Activated naive CD4-positive, alpha-beta T cell treated with anti-CD3 and anti-CD28 coated beads, Interleukin-2, amount 50 U/mL, for 24 hours (primary cell): ENCODE results near the gene ALG13.
A peak's percentile ranks its signal among the peaks of the same experiment; 100 is the strongest.
"Not testable (repeated sequence)": the region's sequence is repeated elsewhere in the genome, so short reads cannot be mapped to it uniquely, and the experiment has no call there.

Experiments used
- H3K27ac Mint-ChIP-seq: one replicate; pipeline ENCODE4 v1.8.0; 2021; ENCODE audit warnings: mild to moderate bottlenecking, mixed read lengths
- H3K27me3 Mint-ChIP-seq: one replicate; pipeline ENCODE4 v1.8.0; 2021; ENCODE audit warnings: mixed read lengths
- H3K36me3 Mint-ChIP-seq: one replicate; pipeline ENCODE4 v1.8.0; 2021; ENCODE audit warnings: mixed read lengths
- H3K4me1 Mint-ChIP-seq: one replicate; pipeline ENCODE4 v1.8.0; 2021; ENCODE audit warnings: mixed read lengths
- H3K4me3 Mint-ChIP-seq: one replicate; pipeline ENCODE4 v1.8.0; 2021; ENCODE audit warnings: mild to moderate bottlenecking, mixed read lengths
- H3K9me3 Mint-ChIP-seq: one replicate; pipeline ENCODE4 v1.8.0; 2021; ENCODE audit warnings: mixed read lengths

Gene ALG13

DNA sequence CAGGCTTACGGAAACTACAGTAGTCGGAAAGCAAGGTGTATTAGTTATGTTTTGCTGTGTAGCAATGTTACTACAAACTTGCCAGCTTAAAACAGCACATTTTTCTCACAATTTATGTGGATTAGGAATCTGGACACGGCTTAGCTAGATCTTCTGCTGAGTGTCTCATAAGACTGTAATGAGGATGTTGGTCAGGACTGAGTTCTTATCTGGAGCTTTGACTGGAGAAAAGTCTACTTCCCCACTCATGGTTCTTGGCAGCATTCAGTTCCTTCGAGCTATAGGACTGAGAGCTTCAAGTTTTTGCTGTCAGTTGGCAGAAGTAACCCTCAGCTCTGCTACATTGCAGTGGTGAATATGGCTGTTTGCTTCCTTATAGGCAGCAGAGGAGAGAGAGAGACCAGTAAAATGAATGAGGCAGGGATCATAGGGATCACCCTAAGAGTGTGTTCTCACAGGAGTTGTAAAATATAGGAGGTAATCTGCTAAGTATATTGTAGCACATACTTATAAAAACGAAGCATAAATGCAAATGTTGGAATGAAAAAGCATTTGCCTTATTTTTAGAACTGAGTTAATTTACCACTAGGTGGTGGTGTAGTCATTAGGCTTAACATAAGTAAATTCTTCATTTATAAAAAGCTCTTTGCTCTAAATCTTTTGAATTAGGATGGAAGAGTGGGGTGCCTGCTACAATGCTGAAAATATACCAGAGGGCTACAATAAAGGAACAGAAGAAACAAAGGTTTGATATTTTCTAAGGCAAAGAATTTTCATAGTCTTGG is 38.6 kb downstream of the ALG13 start:
- peaks cover 5% of the 10 kb centered on the region for H3K4me1 Mint-ChIP-seq
- H3K4me3 Mint-ChIP-seq, result no peak overlapping the region
- H3K9me3 Mint-ChIP-seq, result no peaks in the 10 kb centered on the region
- H3K36me3 Mint-ChIP-seq, result peaks cover 12% of the 10 kb centered on the region
- H3K27ac Mint-ChIP-seq, result no peak overlapping the region
- H3K27me3 Mint-ChIP-seq, result no peaks in the 10 kb centered on the region

DNA sequence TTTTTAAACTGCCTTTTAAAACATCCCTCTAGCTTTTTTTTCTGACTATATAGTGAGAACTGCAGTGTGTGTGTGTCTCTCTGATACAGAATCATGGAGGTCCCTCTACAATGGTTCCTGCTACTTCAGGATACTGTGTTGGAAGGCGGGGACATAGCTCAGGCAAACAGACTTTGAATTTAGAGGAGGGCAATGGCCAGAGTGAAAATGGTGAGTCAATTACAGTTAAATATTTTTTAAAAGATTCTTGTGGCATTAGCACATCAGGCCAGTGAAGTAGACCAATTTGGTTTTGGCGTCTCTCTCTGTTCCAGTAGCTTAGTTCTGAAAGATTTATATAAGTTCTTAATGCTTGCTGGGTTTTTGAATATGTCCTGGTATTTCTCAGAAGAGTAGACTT is 47.1 kb downstream of the ALG13 start:
- Mint-ChIP-seq H3K36me3 (peaks cover 12% of the 10 kb centered on the region), H3K4me1 (no peaks in the 10 kb centered on the region), H3K27ac (no peak overlapping the region), H3K27me3 (no peaks in the 10 kb centered on the region), H3K9me3 (no peaks in the 10 kb centered on the region), H3K4me3 (no peak overlapping the region)

DNA sequence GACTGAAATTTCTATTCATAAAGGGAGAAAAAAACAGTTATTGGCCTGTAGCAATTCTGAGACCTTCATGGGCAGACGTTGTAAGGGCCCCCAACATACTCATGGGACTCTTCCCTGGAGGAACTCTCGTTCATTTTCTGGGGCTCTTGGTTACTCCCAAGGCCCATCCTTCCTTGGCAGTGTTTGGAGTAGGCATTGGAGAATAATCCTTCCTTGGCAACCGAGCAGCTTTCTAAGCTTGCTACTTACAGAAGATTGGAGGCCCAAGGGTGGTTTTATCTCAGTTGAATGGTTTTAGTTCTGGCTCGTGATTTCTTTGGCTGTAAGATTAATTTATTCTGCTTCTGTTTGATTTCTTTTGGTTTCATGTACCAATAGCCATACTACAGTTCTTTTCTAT is 50.4 kb downstream of the ALG13 start:
- Mint-ChIP-seq H3K4me1 (no peaks in the 10 kb centered on the region), H3K27ac (no peak overlapping the region), H3K27me3 (no peaks in the 10 kb centered on the region), H3K36me3 (peaks cover 13% of the 10 kb centered on the region), H3K4me3 (no peak overlapping the region), H3K9me3 (no peaks in the 10 kb centered on the region)

DNA sequence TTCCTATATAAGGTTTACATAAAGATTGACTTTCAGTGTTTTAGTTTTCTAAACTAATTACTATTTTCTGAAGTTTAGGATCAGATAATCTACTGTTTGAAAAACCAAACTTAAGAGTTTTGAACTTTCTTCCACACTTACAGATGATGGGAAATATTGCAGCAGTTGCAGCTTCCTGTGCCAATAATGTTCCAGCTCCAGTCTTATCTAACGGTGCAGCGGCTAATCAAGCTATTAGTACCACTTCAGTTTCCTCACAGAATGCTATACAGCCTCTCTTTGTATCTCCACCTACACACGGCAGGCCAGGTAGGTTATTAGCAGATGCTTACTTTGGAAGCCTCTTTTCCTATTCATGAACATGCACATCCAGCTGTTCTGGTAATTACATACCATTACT is 55.6 kb downstream of the ALG13 start:
- no peaks in the 10 kb centered on the region for H3K27me3 Mint-ChIP-seq
- H3K36me3 Mint-ChIP-seq, result peaks cover 21% of the 10 kb centered on the region
- no peaks in the 10 kb centered on the region for H3K9me3 Mint-ChIP-seq
- H3K4me1 Mint-ChIP-seq, result no peaks in the 10 kb centered on the region
- no peak overlapping the region for H3K27ac Mint-ChIP-seq
- H3K4me3 Mint-ChIP-seq, result no peak overlapping the region

DNA sequence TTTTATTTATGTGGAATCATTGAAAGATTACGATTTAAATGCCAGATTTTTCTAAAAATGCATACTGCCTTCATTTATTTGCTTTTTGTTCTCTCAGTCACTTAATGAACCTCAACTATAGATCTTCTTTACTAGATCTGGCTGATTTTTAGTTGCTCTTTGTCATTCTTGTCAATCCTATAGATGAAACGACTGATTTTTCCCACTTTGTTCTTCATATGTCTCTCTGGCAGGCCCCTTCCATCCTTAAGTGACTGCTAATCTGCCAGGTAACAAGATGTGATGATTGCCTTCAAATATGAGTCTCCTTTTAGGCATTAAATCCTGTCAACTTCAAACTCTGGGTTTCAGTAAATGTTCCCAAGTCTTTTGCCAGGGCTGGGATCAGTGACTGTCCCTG is 61.0 kb downstream of the ALG13 start:
- Mint-ChIP-seq H3K9me3 (no peaks in the 10 kb centered on the region), H3K4me3 (no peak overlapping the region), H3K27me3 (no peaks in the 10 kb centered on the region), H3K36me3 (peaks cover 20% of the 10 kb centered on the region), H3K4me1 (peaks cover 5% of the 10 kb centered on the region), H3K27ac (no peak overlapping the region)

DNA sequence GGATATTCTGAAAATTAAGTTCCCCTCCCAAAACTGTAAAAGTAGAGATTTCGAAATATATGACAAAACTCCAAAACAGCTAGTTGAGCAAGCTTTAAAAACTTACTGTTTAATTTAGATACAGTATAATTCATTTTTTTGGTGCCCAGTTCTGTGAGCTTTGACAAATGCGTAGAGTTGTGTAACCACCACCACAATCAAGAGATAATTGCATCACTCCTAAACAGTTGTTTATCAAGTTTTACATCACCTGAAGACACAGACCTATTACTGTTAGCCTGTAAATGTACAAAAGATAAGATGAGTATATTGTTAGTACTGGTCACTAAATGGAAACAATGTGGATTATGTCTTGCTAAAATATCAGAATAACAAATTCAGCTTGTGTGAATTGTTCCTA is 62.3 kb downstream of the ALG13 start:
- no peaks in the 10 kb centered on the region for H3K27me3 Mint-ChIP-seq
- H3K9me3 Mint-ChIP-seq, result no peaks in the 10 kb centered on the region
- H3K4me1 Mint-ChIP-seq, result peaks cover 5% of the 10 kb centered on the region
- H3K4me3 Mint-ChIP-seq, result no peak overlapping the region
- H3K36me3 Mint-ChIP-seq, result peaks cover 20% of the 10 kb centered on the region
- H3K27ac Mint-ChIP-seq, result no peak overlapping the region

DNA sequence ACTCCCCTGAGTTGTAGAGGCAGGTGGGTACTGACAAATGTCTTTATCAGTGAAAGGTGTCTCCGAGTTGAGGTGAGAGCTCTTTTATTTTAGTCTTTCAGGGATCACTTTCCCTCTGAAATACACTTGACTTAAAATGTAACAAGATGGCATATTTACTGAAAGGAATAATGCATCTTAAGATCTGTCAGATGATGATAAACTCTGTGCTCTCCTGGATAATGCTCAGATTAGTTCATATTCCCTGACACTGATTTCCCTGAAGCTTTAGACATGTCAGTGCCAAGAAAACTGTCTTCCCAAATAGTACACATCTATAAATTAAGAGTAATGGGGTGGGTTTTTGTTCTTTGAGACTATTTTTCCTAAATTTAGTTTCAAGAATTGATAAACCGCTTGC is 75.5 kb downstream of the ALG13 start:
- no peak overlapping the region for H3K4me3 Mint-ChIP-seq

DNA sequence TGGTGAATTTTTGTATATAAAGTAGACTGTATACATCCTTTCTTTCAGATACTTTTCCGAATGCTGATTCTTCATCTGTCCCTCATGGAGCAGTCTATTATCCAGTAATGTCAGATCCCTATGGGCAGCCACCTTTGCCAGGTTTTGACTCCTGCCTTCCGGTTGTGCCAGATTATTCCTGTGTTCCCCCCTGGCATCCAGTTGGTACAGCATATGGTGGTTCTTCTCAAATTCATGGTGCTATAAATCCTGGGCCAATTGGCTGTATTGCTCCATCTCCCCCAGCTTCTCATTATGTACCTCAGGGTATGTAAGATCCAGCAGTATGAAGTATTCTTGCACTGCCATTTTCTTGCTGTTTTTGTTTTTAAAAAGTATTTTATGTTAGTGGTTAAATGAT is 78.7 kb downstream of the ALG13 start:
- no peak overlapping the region for H3K27ac Mint-ChIP-seq
- H3K27me3 Mint-ChIP-seq, result no peaks in the 10 kb centered on the region
- H3K4me3 Mint-ChIP-seq, result no peak overlapping the region
- H3K36me3 Mint-ChIP-seq, result peaks cover 20% of the 10 kb centered on the region
- H3K4me1 Mint-ChIP-seq, result no peaks in the 10 kb centered on the region
- no peaks in the 10 kb centered on the region for H3K9me3 Mint-ChIP-seq

More for the DNA sequence above, 75.5 kb downstream of the ALG13 start:
- Mint-ChIP-seq H3K4me1 (no peaks in the 10 kb centered on the region), H3K9me3 (no peaks in the 10 kb centered on the region), H3K27ac (no peak overlapping the region), H3K27me3 (no peaks in the 10 kb centered on the region), H3K36me3 (peaks cover 32% of the 10 kb centered on the region)

DNA sequence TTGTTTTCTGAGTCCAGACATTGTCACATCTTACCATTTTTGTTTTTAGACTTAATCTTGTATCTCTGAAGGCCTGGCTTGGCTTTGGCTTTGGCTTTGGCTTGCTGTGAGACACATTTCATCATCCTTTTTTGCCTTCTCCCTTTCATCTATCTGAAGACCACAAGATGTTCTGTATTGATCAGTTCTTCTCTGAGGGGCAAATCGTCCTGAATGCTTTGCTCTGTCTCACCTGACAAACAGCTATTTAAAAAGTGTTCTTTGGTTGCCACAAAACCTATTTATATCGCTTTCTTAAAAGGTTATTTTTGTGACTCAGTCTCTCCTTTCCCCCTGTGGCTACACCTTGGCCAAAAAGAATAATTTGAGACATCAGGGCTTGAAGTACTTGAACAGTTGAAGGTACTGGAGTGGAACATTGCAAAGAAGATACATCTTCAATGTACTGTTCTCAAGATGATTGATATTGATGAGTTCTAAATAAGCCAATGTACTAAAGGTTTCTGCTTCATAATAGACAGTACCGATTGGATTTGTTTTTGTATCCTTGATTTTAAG is 80.7 kb downstream of the ALG13 start:
- H3K4me3 Mint-ChIP-seq, result no peak overlapping the region
- no peaks in the 10 kb centered on the region for H3K9me3 Mint-ChIP-seq
- peak overlapping the region; percentile 30 for H3K27ac Mint-ChIP-seq
- H3K27me3 Mint-ChIP-seq, result no peaks in the 10 kb centered on the region
- peaks cover 19% of the 10 kb centered on the region for H3K36me3 Mint-ChIP-seq
- no peaks in the 10 kb centered on the region for H3K4me1 Mint-ChIP-seq

DNA sequence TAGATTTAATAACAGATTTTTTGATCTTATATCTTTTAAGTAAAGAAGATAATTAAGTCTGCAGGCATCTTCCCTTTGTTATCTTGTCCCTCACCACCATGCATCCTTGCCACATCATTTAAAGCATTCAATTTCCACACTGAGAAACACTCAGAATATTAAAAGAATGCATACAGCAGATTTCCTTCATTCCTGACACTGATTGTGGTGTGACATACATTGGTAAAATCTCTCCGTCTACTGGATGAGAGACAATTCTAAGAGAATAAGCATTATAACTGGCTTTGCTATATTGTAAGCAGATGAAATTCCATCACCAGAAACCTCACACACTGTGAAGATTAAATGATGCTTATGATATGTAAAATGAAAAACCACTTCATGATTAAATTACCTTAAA is 97.6 kb downstream of the ALG13 start:
- Mint-ChIP-seq H3K36me3 (peaks cover 4% of the 10 kb centered on the region), H3K4me3 (no peak overlapping the region), H3K27me3 (no peaks in the 10 kb centered on the region), H3K4me1 (no peaks in the 10 kb centered on the region), H3K27ac (no peak overlapping the region), H3K9me3 (no peaks in the 10 kb centered on the region)

DNA sequence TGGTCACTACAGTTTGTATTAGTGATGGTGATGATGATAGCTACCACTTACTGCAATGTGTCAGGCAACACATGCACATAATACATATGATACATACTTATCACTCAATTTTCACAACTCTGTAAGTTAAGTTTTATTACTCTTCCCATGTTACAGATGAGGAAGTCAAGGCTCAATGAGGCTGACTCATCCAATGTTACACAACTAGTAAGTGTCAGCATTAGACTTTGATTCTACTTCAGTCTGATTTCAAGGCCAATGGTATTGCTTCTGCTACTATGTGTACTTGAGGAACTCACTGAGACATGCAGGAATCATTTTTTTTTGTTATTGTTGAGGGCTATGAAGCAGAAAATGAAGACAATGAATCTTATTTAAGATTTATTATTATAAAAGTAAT is 98.6 kb downstream of the ALG13 start:
- H3K36me3 Mint-ChIP-seq, result peaks cover 4% of the 10 kb centered on the region
- H3K4me1 Mint-ChIP-seq, result no peaks in the 10 kb centered on the region
- no peaks in the 10 kb centered on the region for H3K9me3 Mint-ChIP-seq
- no peaks in the 10 kb centered on the region for H3K27me3 Mint-ChIP-seq
- H3K4me3 Mint-ChIP-seq, result no peak overlapping the region
- no peak overlapping the region for H3K27ac Mint-ChIP-seq

DNA sequence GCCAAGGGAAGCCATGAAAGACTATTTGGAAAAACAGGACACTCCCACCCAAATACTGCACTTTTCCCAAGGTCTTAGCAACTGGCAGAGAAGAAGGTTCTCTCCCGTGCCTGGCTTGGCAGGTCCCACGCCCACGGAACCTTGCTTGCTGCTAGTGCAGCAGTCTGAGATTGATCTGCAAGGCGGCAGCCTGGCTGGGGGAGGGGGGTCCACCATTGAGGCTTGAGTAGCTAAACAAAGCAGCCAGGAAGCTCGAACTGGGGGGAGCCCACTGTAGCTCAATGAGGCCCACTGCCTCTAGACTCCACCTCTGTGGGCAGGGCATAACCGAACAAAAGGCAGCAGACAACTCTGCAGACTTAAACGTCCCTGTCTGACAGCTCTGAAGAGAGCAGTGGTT is 103.7 kb downstream of the ALG13 start:
- Mint-ChIP-seq H3K36me3 (peaks cover 4% of the 10 kb centered on the region), H3K9me3 (no peaks in the 10 kb centered on the region), H3K27ac (no peak overlapping the region), H3K4me1 (no peaks in the 10 kb centered on the region), H3K27me3 (no peaks in the 10 kb centered on the region), H3K4me3 (no peak overlapping the region)

DNA sequence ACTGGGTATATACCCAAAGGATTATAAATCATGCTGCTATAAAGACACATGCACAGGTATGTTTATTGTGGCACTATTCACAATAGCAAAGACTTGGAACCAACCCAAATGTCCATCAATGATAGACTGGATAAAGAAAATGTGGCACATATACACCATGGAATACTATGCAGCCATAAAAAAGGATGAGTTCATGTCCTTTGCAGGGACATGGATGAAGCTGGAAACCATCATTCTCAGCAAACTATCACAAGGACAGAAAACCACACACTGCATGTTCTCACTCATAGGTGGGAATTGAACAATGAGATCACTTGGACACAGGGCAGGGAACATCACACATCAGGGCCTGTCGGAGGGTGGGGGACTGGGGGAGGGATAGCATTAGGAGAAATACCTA is 109.1 kb downstream of the ALG13 start:
- H3K36me3 Mint-ChIP-seq, H3K27me3 Mint-ChIP-seq, H3K4me1 Mint-ChIP-seq, H3K9me3 Mint-ChIP-seq, H3K27ac Mint-ChIP-seq, H3K4me3 Mint-ChIP-seq: not testable (repeated sequence)
